Muscle of back (tissue), 11 donors: ENCODE measurements around the gene MPC2. TPM values are rescaled to one million over a fixed set of nuclear protein-coding genes. Genes with fewer than 3 reads are reported as not detected.
"Not testable (repeated sequence)": the region's sequence is repeated elsewhere in the genome, so short reads cannot be mapped to it uniquely, and the experiment has no call there.

Experiments used
- DNase-seq, 3 donors: peaks; one replicate each; pipeline versions ENCODE4 v3.0.0 to v3.0.0-alpha.2; 2013
- polyA plus RNA-seq, 10 donors: library from polyadenylated mRNA; unstranded; fragments of 120-200 nt; gene quantifications; one replicate each; pipeline ENCODE4 v1.2.1, GENCODE V29; 2013; ENCODE audit not compliant: insufficient read length in 10 of 10

MPC2 gene
- polyA plus RNA-seq, 10 donors, result 60.5 to 81.4 (median 69.8) TPM

GRCh38 chr1:167936068-167936929 is 573 bp downstream of the MPC2 start, which contains the start of gene DCAF6:
TSS of gene DCAF6 (plus strand) at chr1:167936683. CDS start at chr1:167936912, 229 bp downstream.
- DNase-seq, result peak; percentile 99 to 100 (median 99)

- DNase-seq, result peak in 2 of 3 donors; percentile 34 to 63
Observed at GRCh38 chr1:167935216-167936067, 1.4 kb downstream of the MPC2 start.

GRCh38 chr1:167934426-167935215 is 2.3 kb downstream of the MPC2 start:
- peak in 1 of 3 donors; percentile 30 for DNase-seq

GRCh38 chr1:167933788-167934187 is 3.1 kb downstream of the MPC2 start:
- no peak for DNase-seq

GRCh38 chr1:167929725-167930124 is 7.1 kb downstream of the MPC2 start:
- no peak for DNase-seq

- not testable (repeated sequence) for DNase-seq
Observed at GRCh38 chr1:167928919-167929318, 8.0 kb downstream of the MPC2 start.

- no peak for DNase-seq
Observed at GRCh38 chr1:167928457-167928852, 8.4 kb downstream of the MPC2 start.

- DNase-seq, result no peak
Observed at GRCh38 chr1:167927046-167927754, 9.7 kb downstream of the MPC2 start.

- DNase-seq, result no peak
Observed at GRCh38 chr1:167926486-167926997, 10.3 kb downstream of the MPC2 start.

- no peak for DNase-seq
Observed at GRCh38 chr1:167924543-167925231, 12.2 kb downstream of the MPC2 start.

- DNase-seq, result no peak
Observed at GRCh38 chr1:167924102-167924501, 12.8 kb downstream of the MPC2 start.

GRCh38 chr1:167923324-167924056 is 13.4 kb downstream of the MPC2 start:
- DNase-seq, result no peak

GRCh38 chr1:167922611-167923074 is 14.2 kb downstream of the MPC2 start:
- no peak for DNase-seq

- no peak for DNase-seq
Observed at GRCh38 chr1:167922023-167922422, 14.8 kb downstream of the MPC2 start.

GRCh38 chr1:167916766-167917511 is 19.9 kb downstream of the MPC2 start:
- DNase-seq, result no peak

- DNase-seq, result no peak
Observed at GRCh38 chr1:167915569-167915968, 21.3 kb downstream of the MPC2 start.

- DNase-seq, result no peak
Observed at GRCh38 chr1:167913895-167914496, 22.9 kb downstream of the MPC2 start, which contains the start of gene ADCY10. TSS of gene ADCY10 (minus strand) at chr1:167914134. CDS start at chr1:167905140, 8,994 bp downstream.

GRCh38 chr1:167912294-167912693 is 24.6 kb downstream of the MPC2 start:
- no peak for DNase-seq
